ENCODE measurements around the gene PLEKHG1.

DNA sequence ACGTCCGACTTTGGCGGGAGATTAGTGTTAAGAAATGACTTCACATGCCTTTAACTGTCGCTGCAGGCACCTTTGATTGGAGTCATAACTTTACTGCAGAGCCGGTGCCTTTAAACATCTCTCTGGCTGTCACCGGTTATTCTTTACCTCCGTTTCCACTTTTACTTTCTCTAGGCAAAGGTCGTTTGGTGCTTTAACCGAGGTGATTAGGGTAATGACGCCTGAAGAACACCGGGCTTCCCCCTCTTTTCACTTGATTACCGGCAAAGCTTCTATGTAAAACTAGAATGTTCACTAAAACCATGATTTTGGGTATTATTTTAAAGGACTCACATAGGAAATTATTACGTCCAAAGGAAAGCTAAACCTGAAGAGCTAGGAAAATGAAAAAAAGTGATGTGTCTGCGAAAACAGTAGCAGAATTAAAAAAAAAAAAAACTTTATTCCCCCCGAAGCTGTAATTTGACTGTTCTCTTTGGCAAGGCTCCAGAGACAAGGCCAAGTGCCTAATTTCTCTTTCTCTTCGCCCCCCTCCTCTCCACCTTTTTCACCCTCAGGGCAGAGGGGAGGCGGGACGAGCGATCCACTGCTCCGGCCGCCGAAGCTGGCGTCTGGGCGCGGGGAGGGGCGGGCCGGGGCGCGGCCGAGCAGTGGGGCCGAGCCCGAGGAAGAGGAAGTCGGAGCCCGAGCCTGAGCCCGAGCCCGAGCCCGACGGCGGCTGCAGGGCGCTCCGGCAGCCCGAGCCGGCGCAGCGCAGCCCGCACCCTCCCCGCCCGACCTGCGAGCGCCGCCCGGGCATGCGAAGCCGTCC, at the start of gene PLEKHG1:
- TF ChIP-seq CTCF (IDR thresholded peaks at IDR 0.05) (no peak), POLR2A (IDR thresholded peaks at IDR 0.05) (no peak)
